ENCODE data around the gene TLN1.

GRCh38 chr9:35656348-35656747 lies 75.6 kb downstream of the TLN1 start:
- TF ChIP-seq CTCF (IDR thresholded peaks at IDR 0.05) = no peak
- no peak for TF ChIP-seq ZFX (IDR thresholded peaks at IDR 0.05; ENCODE audit: borderline replicate concordance)

Data from 22Rv1 (cell line).